Progenitor cell of endocrine pancreas (in vitro differentiated cells): Measurements from ENCODE around the gene GLP2R. TPM values are rescaled to one million over a fixed set of nuclear protein-coding genes. Genes with fewer than 3 reads are reported as not detected.
"Not testable (repeated sequence)": the region's sequence is repeated elsewhere in the genome, so short reads cannot be mapped to it uniquely, and the experiment has no call there.

Experiments used
- DNase-seq: peaks from one replicate; pipeline ENCODE4 v3.0.0; 2021; ENCODE audit warnings: low spot score; ENCODE audit not compliant: unreplicated experiment
- H3K27ac Mint-ChIP-seq: 2 replicates; pipeline ENCODE4 v1.8.0; 2021; ENCODE audit warnings: mild to moderate bottlenecking, moderate library complexity, mixed read lengths
- H3K27me3 Mint-ChIP-seq: 2 replicates; pipeline ENCODE4 v1.8.0; 2021; ENCODE audit warnings: mixed read lengths
- H3K36me3 Mint-ChIP-seq: 2 replicates; pipeline ENCODE4 v1.8.0; 2022; ENCODE audit warnings: mixed read lengths; ENCODE audit not compliant: insufficient read depth
- H3K4me1 Mint-ChIP-seq: 2 replicates; pipeline ENCODE4 v1.8.0; 2021; ENCODE audit warnings: low read depth, mixed read lengths
- H3K4me3 Mint-ChIP-seq: 2 replicates; pipeline ENCODE4 v1.8.0; 2021; ENCODE audit warnings: low read depth, mild to moderate bottlenecking, moderate library complexity, mixed read lengths
- H3K9me3 Mint-ChIP-seq: 2 replicates; pipeline ENCODE4 v1.8.0; 2021; ENCODE audit warnings: low read depth, mixed read lengths
- long read RNA-seq: library from polyadenylated mRNA; unstranded; transcript quantifications from one replicate; pipeline ENCODE4 v2.0.0, GENCODE V29; 2020
- total RNA-seq: library from RNA; stranded (reverse); gene quantifications from 2 replicates; pipeline ENCODE4 v1.2.1, GENCODE V29; 2021
- TF ChIP-seq, protein P1 (sequence below): fragments of 200-600 bp; sonication (generic); IDR thresholded peaks from one replicate; pipeline ENCODE4 v1.5.0; 2021; ENCODE audit warnings: antibody characterized with exemption, mild to moderate bottlenecking; ENCODE audit not compliant: unreplicated experiment

Gene GLP2R, protein sequence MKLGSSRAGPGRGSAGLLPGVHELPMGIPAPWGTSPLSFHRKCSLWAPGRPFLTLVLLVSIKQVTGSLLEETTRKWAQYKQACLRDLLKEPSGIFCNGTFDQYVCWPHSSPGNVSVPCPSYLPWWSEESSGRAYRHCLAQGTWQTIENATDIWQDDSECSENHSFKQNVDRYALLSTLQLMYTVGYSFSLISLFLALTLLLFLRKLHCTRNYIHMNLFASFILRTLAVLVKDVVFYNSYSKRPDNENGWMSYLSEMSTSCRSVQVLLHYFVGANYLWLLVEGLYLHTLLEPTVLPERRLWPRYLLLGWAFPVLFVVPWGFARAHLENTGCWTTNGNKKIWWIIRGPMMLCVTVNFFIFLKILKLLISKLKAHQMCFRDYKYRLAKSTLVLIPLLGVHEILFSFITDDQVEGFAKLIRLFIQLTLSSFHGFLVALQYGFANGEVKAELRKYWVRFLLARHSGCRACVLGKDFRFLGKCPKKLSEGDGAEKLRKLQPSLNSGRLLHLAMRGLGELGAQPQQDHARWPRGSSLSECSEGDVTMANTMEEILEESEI
- not detected in 2 replicates for total RNA-seq
- long read RNA-seq, result 0 reads

DNA sequence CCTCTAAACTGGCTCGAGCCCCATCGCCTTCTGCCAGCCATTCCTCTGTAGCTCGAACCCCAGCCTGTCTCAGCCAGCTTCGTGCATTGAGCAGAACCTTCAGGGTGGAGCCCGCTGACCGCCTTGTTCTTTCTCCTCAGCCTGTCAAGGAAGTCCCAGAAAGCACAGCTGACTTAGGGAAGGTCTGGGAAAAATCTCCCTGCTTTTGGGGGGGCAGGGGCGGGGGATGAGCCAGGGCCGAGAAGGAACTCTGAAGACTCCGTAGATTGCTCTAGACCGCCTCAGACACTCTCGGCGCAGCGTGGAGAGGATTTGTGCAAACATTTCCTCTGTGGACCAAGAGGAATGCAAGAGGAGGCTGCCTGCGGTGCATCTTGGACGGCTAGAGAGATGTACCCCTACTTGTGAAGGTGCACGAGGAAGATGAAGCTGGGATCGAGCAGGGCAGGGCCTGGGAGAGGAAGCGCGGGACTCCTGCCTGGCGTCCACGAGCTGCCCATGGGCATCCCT is at the start of gene GLP2R:
TSS of gene GLP2R (plus strand) at position 284 of the 510 bp plus-strand sequence. CDS start at position 424, 140 bp downstream.
- Mint-ChIP-seq H3K27ac (no peak within 1 kb of the TSS), H3K36me3 (no peaks in the 10 kb centered on the region), H3K4me3 (no peak within 1 kb of the TSS), H3K4me1 (peaks cover 2% of the 10 kb centered on the region), H3K9me3 (no peaks in the 10 kb centered on the region), H3K27me3 (peaks cover 19% of the 10 kb centered on the region)
- DNase-seq, result no peak
- TF ChIP-seq, protein P1, sequence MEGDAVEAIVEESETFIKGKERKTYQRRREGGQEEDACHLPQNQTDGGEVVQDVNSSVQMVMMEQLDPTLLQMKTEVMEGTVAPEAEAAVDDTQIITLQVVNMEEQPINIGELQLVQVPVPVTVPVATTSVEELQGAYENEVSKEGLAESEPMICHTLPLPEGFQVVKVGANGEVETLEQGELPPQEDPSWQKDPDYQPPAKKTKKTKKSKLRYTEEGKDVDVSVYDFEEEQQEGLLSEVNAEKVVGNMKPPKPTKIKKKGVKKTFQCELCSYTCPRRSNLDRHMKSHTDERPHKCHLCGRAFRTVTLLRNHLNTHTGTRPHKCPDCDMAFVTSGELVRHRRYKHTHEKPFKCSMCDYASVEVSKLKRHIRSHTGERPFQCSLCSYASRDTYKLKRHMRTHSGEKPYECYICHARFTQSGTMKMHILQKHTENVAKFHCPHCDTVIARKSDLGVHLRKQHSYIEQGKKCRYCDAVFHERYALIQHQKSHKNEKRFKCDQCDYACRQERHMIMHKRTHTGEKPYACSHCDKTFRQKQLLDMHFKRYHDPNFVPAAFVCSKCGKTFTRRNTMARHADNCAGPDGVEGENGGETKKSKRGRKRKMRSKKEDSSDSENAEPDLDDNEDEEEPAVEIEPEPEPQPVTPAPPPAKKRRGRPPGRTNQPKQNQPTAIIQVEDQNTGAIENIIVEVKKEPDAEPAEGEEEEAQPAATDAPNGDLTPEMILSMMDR, result no peak

DNA sequence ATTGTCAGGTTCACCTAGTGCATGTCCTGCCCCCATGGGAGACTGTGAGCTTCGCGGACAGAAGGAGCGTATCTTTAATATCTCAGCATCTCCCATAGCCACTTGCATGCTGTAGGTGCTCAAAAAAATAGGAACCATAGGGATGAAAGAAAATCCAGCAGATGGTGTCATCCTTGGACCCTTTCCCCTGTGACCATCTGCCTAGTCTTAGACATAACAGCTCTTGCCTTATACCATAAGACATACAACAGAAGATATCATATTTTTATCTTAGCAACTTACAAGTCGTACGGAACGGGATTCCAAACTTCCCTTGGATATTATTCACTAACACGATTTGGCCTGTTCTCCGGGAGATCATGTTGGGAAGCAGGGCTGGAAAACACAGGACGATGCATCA is 48.8 kb upstream of the GLP2R start:
- no peak overlapping the region for H3K27ac Mint-ChIP-seq

DNA sequence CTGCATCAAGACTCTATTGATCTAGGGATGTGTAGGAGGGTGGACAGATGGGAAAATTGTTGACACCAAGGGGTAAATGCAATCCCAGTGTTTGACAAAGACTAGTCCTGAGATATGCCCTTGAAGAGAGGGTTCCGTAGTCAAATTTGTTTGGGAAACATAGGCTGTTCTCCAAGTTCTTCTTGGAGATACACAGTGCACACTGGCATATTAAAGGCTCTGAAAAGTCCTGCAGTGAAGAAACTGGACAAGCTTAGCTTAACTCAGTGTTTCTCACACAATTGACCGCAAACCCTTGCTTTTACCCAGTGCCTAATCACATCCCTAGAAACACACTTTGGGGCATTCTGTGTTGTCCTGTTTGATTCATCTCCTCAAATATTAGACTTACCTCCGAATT is 45.2 kb upstream of the GLP2R start:
- DNase-seq, result no peak
- TF ChIP-seq, protein P1, result no peak
- Mint-ChIP-seq H3K4me1 (no peaks in the 10 kb centered on the region), H3K27ac (no peak overlapping the region), H3K9me3 (no peaks in the 10 kb centered on the region), H3K27me3 (peaks cover 25% of the 10 kb centered on the region), H3K36me3 (no peaks in the 10 kb centered on the region), H3K4me3 (no peak overlapping the region)

More for the DNA sequence above, 48.8 kb upstream of the GLP2R start:
- H3K27me3 Mint-ChIP-seq, result peaks cover 14% of the 10 kb centered on the region
- no peaks in the 10 kb centered on the region for H3K4me1 Mint-ChIP-seq
- DNase-seq, result no peak
- H3K36me3 Mint-ChIP-seq, result no peaks in the 10 kb centered on the region
- no peak overlapping the region for H3K4me3 Mint-ChIP-seq
- TF ChIP-seq, protein P1, result no peak
- no peaks in the 10 kb centered on the region for H3K9me3 Mint-ChIP-seq

DNA sequence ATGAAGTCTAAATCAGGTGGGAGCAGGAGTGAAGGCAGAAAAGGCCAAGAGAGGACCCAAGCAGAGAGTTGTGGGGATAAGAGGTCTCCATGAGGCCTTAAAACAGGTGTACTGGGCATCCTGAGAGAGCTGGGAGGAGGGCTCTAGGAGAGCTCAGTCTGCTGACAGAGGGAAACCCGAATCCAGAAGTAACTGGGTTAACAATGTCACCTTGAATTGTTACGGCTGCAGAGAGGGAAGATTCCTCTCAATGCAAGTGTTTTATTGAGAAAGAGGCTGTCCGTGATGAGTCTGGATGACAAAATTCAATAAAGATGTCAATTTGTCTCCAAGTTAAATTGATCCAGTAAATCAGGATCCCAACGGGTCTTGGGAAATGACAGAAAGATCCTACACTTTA is 42.7 kb upstream of the GLP2R start:
- Mint-ChIP-seq H3K9me3 (no peaks in the 10 kb centered on the region), H3K4me1 (no peaks in the 10 kb centered on the region), H3K36me3 (no peaks in the 10 kb centered on the region), H3K27me3 (peaks cover 21% of the 10 kb centered on the region), H3K27ac (no peak overlapping the region), H3K4me3 (no peak overlapping the region)
- TF ChIP-seq, protein P1, result no peak
- no peak for DNase-seq

DNA sequence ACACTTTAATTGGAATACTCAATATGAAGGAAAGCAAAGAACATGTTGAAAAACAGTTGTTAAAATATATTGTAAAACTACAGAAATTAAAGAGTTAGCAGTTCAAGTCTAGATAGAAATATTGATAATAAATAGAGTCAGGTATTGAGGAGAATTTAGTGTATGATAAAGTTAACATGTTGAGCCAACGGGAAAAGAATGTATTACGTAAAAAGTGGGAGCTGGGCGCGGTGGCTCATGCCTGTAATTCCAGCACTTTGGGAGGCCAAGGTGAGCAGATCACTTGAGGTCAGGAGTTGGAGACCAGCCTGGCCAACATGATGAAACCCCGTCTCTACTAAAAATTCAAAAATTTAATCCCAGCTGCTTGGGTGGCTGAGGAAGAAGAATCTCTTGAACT is 42.3 kb upstream of the GLP2R start:
- not testable (repeated sequence) for H3K4me1 Mint-ChIP-seq, DNase-seq, H3K9me3 Mint-ChIP-seq, H3K36me3 Mint-ChIP-seq, H3K27ac Mint-ChIP-seq, H3K4me3 Mint-ChIP-seq
- peaks cover 21% of the 10 kb centered on the region for H3K27me3 Mint-ChIP-seq
